Effector CD4-positive, alpha-beta T cell (primary cell): ENCODE measurements around the gene TRAF4.
"Not testable (repeated sequence)": the region's sequence is repeated elsewhere in the genome, so short reads cannot be mapped to it uniquely, and the experiment has no call there.

Experiments used
- DNase-seq: peaks from one replicate; pipeline ENCODE4 v3.0.0-alpha.2; 2020

Gene TRAF4

DNA sequence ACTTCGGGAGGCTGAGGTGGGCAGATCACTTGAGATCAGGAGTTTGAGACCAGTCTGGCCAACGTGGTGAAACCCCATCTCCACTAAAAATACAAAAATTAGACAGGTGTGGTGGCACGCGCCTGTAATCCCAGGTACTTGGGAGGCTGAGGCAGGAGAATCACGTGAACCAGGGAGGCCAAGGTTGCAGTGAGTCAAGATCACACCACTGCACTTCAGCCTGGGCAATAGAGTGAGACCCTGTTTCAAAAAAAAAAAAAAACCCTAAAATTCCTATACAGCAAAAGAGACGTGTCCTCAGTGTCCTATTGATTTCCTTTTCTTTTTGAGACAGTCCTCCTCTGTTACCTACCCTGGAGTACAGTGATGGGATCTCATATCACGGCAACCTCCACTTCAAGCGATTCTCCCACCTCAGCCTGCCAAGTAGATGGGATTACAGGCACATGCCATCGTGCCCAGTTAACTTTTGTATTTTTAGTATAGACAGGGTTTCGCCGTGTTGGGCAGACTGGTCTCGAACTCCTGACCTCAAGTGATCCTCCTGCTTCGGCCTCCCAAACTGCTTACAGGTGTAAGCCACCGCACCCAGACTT, 51.1 kb downstream of the TRAF4 start:
- DNase-seq: not testable (repeated sequence)

DNA sequence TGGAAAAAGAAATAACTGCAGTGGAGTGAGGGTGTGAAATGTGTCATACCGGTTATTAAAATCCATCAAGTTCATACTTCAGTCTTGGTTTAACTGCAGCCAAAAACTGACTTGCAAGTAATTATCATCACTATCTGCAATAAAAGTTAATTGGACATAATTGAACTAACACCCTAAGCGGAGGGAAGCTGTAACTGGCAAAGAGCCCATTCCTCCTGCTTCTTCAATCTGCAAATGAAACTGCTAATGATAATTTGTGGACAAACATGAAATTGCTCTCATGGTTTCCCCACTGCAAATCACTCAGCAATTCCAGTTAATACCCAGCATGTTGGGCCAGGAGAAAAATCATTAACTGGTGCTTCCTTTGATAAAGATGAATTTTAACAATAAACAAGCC, 52.3 kb downstream of the TRAF4 start:
- no peak for DNase-seq
